HG03025 (cell line): ENCODE data around the gene ZNRF1.
"Not testable (repeated sequence)": the region's sequence is repeated elsewhere in the genome, so short reads cannot be mapped to it uniquely, and the experiment has no call there.

Experiments used
- ATAC-seq: cut with Tn5 transposase; IDR thresholded peaks from one replicate; pipeline ENCODE4 v1.9.1; 2021; ENCODE audit warnings: mild to moderate bottlenecking, moderate library complexity; ENCODE audit not compliant: unreplicated experiment, low FRiP score

Gene ZNRF1

DNA sequence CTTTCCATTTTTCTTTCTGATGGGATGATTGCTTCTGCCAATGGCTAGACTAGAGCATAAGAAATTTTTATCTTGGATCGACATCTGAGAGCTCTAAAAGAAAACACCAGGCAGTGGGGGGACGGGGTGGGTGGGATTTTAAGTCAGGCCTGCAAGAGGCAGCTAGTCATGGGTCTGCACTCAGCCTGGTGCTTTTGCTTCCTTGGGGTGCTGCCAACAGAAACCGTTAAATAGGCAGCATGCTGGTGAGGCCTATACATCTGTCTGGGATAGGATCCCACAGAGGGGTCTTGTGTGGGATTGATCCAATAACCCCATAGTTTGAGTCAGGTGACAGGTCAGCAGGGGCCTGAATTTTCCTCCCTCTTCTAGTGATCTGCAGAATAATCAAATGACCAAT lies 26.9 kb downstream of the ZNRF1 start:
- no peak for ATAC-seq

GRCh38 chr16:75026239-75026891 lies 27.5 kb downstream of the ZNRF1 start:
- not testable (repeated sequence) for ATAC-seq

GRCh38 chr16:75026892-75027391 lies 28.1 kb downstream of the ZNRF1 start:
- no peak for ATAC-seq

DNA sequence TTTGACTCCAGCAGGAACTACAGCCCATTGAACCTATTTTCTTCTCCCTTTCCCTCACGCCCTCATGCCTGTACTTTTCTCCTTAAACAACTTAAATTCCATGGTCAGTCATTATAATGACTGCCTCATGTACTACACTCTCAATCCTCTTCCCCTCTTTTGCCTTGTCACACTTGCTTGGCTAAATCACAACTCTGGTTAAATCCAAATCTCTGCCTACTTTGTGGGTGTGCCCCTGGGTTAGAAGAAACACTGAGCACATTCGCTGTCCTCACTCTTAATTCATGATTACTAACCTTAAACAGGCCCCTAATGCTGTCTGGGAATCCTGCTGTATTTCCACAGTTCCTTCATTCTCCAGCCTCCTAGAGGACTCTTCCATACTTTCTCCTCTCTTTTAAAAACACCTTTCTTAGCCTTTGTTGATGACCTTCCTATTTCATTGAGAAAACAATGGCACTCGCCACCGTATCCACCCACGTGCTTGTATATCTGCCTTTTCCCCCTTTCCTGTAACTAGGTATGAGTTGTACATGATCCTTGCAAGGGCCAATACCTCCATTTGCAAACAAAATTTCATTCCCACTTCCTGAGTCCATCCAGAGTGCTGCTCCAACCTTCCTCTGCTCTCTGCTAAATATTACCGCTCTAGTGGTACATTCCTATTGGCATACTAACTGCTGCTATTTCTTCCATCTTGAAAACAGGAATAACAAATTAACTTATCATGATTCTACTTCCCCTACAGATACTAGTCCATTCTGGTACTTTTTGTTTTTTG lies 28.9 kb downstream of the ZNRF1 start:
- no peak for ATAC-seq

- ATAC-seq: no peak
These were observed 29.8 kb downstream of the ZNRF1 start for GRCh38 chr16:75028544-75029135.

GRCh38 chr16:75029854-75030253 lies 31.0 kb downstream of the ZNRF1 start:
- ATAC-seq: no peak

DNA sequence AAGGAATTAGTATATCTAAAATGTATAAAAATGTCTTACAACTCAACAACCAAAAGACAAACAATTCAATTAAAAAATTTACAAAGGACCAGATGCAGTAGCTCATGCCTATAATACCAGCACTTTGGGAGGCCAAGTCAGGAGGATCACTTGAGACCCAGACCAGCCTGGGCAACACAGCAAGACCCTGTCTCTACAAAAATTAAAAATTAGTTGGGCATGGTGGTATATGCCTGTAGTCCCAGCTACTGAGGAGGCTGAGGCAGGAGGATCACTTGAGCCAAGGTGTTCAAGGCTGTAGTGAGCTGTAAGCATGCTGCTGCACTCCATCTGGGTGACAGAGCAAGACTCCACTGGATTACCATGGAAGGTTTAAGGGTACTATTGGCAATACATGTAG lies 33.8 kb downstream of the ZNRF1 start:
- no peak for ATAC-seq

GRCh38 chr16:75035410-75035968 lies 36.7 kb downstream of the ZNRF1 start:
- ATAC-seq: no peak

GRCh38 chr16:75038036-75038858 lies 39.4 kb downstream of the ZNRF1 start:
- ATAC-seq: no peak

GRCh38 chr16:75039941-75040340 lies 41.1 kb downstream of the ZNRF1 start:
- ATAC-seq: no peak

GRCh38 chr16:75042426-75043174 lies 43.8 kb downstream of the ZNRF1 start:
- ATAC-seq: no peak

DNA sequence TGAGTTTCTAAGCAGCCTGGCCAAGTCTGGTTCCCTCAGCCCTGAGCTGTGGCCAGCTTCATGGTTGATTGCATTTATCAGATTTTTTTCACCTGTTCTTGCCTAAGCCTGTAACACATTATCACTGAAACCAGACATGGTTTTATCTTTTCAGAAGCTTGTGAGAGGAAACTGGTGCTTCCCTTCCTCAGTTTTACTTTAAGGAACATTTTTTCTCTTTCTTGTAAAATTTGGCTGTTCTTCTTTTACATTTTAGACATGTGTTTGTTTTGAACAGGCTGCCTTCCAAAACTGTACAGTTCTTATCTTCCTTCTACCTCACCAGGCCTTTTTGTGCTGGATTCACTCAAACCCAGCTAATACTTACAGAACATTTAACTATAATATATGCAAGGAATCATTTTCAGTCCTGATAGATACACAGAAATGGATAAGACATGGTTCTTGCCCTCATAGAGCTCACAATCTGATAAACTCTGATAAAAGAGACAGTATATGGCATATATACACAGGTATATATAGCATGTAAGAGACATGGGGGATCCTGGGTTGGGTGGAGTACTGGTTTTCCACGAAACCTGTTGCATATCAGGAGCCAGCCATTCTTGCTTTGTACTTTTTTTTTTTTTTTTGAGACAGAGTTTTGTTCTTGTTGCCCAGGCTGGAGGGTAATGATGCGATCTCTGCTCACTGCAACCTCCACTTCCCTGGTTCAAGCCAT lies 44.5 kb downstream of the ZNRF1 start:
- ATAC-seq: no peak

GRCh38 chr16:75044800-75045361 lies 46.1 kb downstream of the ZNRF1 start:
- ATAC-seq: no peak

DNA sequence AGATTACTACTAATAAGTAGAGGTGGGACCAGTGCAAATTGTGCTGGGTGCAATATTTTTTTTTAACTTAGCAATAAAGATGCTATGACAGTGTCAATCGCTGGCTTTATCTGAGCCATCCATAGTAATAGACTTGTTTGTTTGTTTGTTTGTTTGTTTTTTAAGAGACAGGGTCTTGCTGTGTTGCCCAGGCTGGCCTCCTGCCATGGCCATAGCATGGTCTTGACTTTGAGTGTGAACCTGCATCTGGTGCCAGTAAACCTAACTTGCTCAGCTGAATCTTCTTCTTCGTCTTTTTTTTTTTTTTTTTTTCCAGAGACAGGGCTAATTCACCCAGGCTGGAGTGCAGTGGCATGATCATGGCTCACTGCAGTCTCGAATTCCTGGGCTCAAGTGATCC lies 46.6 kb downstream of the ZNRF1 start:
- no peak for ATAC-seq

GRCh38 chr16:75048054-75048453 lies 49.2 kb downstream of the ZNRF1 start:
- ATAC-seq: no peak

- ATAC-seq: no peak
These were observed 49.7 kb downstream of the ZNRF1 start for GRCh38 chr16:75048530-75048929.

DNA sequence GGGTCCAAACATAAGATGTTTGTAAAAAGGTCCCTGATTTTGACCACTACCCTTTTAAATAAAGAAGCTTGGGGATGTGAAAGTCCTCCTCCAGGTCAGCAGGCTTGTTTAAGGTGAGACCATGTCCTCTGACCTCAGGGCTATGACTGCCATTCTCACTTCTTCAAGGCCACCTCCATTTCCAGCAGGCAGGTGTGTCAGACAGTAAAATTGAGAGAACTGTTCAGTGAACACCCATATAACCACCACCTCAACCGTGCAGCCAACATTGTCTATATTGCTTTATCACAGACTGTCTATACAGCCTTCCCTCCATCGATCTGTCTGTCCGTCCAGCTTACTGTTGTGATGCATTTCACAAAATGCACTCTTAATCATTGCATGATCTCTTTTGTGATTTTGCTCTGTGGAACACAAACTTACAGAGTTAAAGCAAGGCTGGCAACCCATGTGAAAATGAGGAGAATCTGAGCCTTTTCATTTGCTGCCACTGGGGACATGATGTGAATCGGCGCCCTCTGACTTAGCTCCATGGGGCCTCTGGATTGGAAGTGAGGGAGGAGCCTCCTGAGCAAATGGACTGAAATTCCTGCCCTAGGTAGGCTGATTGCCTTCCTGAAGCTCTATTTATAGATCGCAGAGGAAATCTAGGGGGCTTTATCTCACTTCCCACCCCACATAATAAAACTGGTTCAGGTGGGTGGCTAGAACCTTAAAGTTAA lies 53.8 kb downstream of the ZNRF1 start:
- no peak for ATAC-seq
